GM23338 (cell line): Measurements from ENCODE around the gene ZFP36. TPM values are rescaled to one million over a fixed set of nuclear protein-coding genes. Genes with fewer than 3 reads are reported as not detected.

ENCODE experiments used
- ATAC-seq: fragments of 200-7000 bp; cut with Tn5 transposase; 3 replicates; pipeline ENCODE4 v1.9.1; 2020
- DNase-seq: peaks from one replicate; pipeline ENCODE4 v3.0.0-alpha.2; 2015; ENCODE audit warnings: low spot score
- H2AFZ ChIP-seq: fragments of 200-600 bp; sonication (generic); 2 replicates; pipeline ENCODE4 v1.8.0; 2016; ENCODE audit warnings: antibody characterized with exemption, mild to moderate bottlenecking, moderate library complexity
- H3F3A ChIP-seq: fragments of 200-600 bp; sonication (generic); replicated peaks from 2 replicates; pipeline ENCODE4 v1.8.0; 2017; ENCODE audit warnings: antibody characterized with exemption, mixed run types, low read depth
- H3K27ac ChIP-seq: fragments of 200-600 bp; sonication (generic); 2 replicates; pipeline ENCODE4 v1.6.1; 2016; ENCODE audit warnings: low read depth
- H3K27me3 ChIP-seq: fragments of 200-600 bp; sonication (generic); 2 replicates; pipeline ENCODE4 v1.8.0; 2016; ENCODE audit warnings: mild to moderate bottlenecking, mixed run types, moderate library complexity; ENCODE audit not compliant: insufficient read depth
- H3K36me3 ChIP-seq: fragments of 200-600 bp; sonication (generic); 2 replicates; pipeline ENCODE4 v1.8.0; 2016; ENCODE audit warnings: mild to moderate bottlenecking; ENCODE audit not compliant: insufficient read depth
- H3K4me1 ChIP-seq: fragments of 200-600 bp; sonication (generic); 2 replicates; pipeline ENCODE4 v1.8.0; 2016; ENCODE audit warnings: mild to moderate bottlenecking, moderate library complexity; ENCODE audit not compliant: insufficient read depth
- H3K4me2 ChIP-seq: fragments of 200-600 bp; sonication (generic); 2 replicates; pipeline ENCODE4 v1.7.1; 2017; ENCODE audit warnings: mixed run types
- H3K4me3 ChIP-seq: fragments of 200-600 bp; sonication (generic); 2 replicates; pipeline ENCODE4 v1.6.1; 2016; ENCODE audit warnings: mixed run types
- H3K79me2 ChIP-seq: fragments of 200-600 bp; sonication (generic); replicated peaks from 2 replicates; pipeline ENCODE4 v1.8.0; 2017; ENCODE audit warnings: mild to moderate bottlenecking; ENCODE audit not compliant: insufficient read depth
- H3K9me2 ChIP-seq: fragments of 200-600 bp; sonication (generic); 2 replicates; pipeline ENCODE4 v1.8.0; 2017; ENCODE audit not compliant: insufficient read depth
- H4K20me1 ChIP-seq: fragments of 200-600 bp; sonication (generic); replicated peaks from 2 replicates; pipeline ENCODE4 v1.8.0; 2017; ENCODE audit warnings: mild to moderate bottlenecking; ENCODE audit not compliant: insufficient read depth
- H3K27ac Mint-ChIP-seq: 2 replicates; pipeline ENCODE4 v1.8.0; 2020; ENCODE audit warnings: inconsistent platforms, mild to moderate bottlenecking, moderate library complexity, mixed read lengths
- H3K27me3 Mint-ChIP-seq: 3 replicates; pipeline ENCODE4 v1.8.0; 2022; ENCODE audit warnings: low read depth, mild to moderate bottlenecking, moderate library complexity, mixed read lengths, inconsistent platforms; ENCODE audit not compliant: insufficient read depth, poor library complexity
- H3K36me3 Mint-ChIP-seq: 3 replicates; pipeline ENCODE4 v1.8.0; 2021; ENCODE audit warnings: low read depth, mild to moderate bottlenecking, inconsistent platforms, moderate library complexity, mixed read lengths
- H3K4me1 Mint-ChIP-seq: 3 replicates; pipeline ENCODE4 v1.8.0; 2020; ENCODE audit warnings: mild to moderate bottlenecking, inconsistent platforms, mixed read lengths
- H3K4me3 Mint-ChIP-seq: 3 replicates; pipeline ENCODE4 v1.8.0; 2021; ENCODE audit warnings: moderate library complexity, mild to moderate bottlenecking, inconsistent platforms, mixed read lengths
- H3K9me3 Mint-ChIP-seq: 3 replicates; pipeline ENCODE4 v1.8.0; 2020; ENCODE audit warnings: moderate library complexity, mild to moderate bottlenecking, inconsistent platforms, mixed read lengths
- CREB1 ChIP-seq: fragments of 250-450 bp; sonication (Bioruptor Pico); IDR thresholded peaks from 2 replicates; pipeline ENCODE4 v1.5.0; 2020; ENCODE audit warnings: low read depth, mild to moderate bottlenecking, moderate library complexity
- CTCF ChIP-seq, 2 experiments: fragments of 200-600 bp in 1 of 2; sonication (generic) in 1 of 2; conservative IDR thresholded peaks; 2 replicates each; pipeline versions ENCODE4 v1.5.1 to v1.6.1; 2016 to 2017; ENCODE audit warnings: antibody characterized with exemption in 2 of 2, low read depth in 2 of 2, mild to moderate bottlenecking in 2 of 2, moderate library complexity in 1 of 2
- ETS1 ChIP-seq: IDR thresholded peaks from 2 replicates; pipeline ENCODE4 v1.6.1; 2016; ENCODE audit warnings: antibody characterized with exemption
- EZH2 ChIP-seq: fragments of 200-600 bp; sonication (generic); IDR thresholded peaks from one replicate; pipeline ENCODE4 v1.8.0; 2017; ENCODE audit warnings: antibody characterized with exemption, mild to moderate bottlenecking, low read depth; ENCODE audit not compliant: unreplicated experiment
- EZH2phosphoT487 ChIP-seq: fragments of 200-600 bp; sonication (generic); IDR thresholded peaks from one replicate; pipeline ENCODE4 v1.8.1; 2018; ENCODE audit warnings: antibody characterized with exemption; ENCODE audit not compliant: unreplicated experiment
- JUNB ChIP-seq: IDR thresholded peaks from one replicate; pipeline ENCODE4 v1.6.1; 2016; ENCODE audit warnings: antibody characterized with exemption; ENCODE audit not compliant: unreplicated experiment
- NANOG ChIP-seq: IDR thresholded peaks from 2 replicates; pipeline ENCODE4 v1.6.1; 2016; ENCODE audit warnings: antibody characterized with exemption, borderline replicate concordance
- POLR2AphosphoS5 ChIP-seq: IDR thresholded peaks from 2 replicates; pipeline ENCODE4 v1.6.1; 2016; ENCODE audit warnings: antibody characterized with exemption, low read depth
- REST ChIP-seq: IDR thresholded peaks from one replicate; pipeline ENCODE4 v1.6.1; 2018; ENCODE audit warnings: antibody characterized with exemption; ENCODE audit not compliant: unreplicated experiment
- STAT1 ChIP-seq: IDR thresholded peaks from one replicate; pipeline ENCODE4 v1.6.1; 2016; ENCODE audit warnings: antibody characterized with exemption; ENCODE audit not compliant: unreplicated experiment
- ZNF114 ChIP-seq: fragments of 250-450 bp; sonication (Bioruptor Pico); IDR thresholded peaks from 2 replicates; pipeline ENCODE4 v1.5.0; 2020; ENCODE audit warnings: mild to moderate bottlenecking, moderate library complexity
- ZNF331 ChIP-seq: fragments of 250-450 bp; sonication (Bioruptor Pico); IDR thresholded peaks from 2 replicates; pipeline ENCODE4 v1.5.0; 2020; ENCODE audit warnings: low read depth, mild to moderate bottlenecking, moderate library complexity
- ZNF462 ChIP-seq: fragments of 250-450 bp; sonication (Bioruptor Pico); IDR thresholded peaks from 2 replicates; pipeline ENCODE4 v1.5.0; 2020; ENCODE audit warnings: mild to moderate bottlenecking, moderate library complexity
- polyA plus RNA-seq: library from polyadenylated mRNA; unstranded; fragments of >200 nt; fragmentation: Nextera tagmentation; extraction: Ambion mirVana; gene quantifications from 2 replicates; pipeline ENCODE4 v1.2.1, GENCODE V29; 2016
- total RNA-seq: library from RNA; depleted of rRNA; stranded (reverse); fragments of >200 nt; shearing (Covaris generic); gene quantifications from 2 replicates; pipeline ENCODE4 v1.2.3, GENCODE V29; 2014

Gene ZFP36
- total and polyA plus RNA-seq, 2 experiments from 2014 or later: 9.5 to 27.5 TPM

GRCh38 chr19:39362682-39363657 lies 43.7 kb upstream of the ZFP36 start:
- no peaks in the 10 kb centered on the region for H3K4me1 Mint-ChIP-seq
- no peak overlapping the region for H3K27ac ChIP-seq
- H3K27me3 Mint-ChIP-seq: peaks cover 7% of the 10 kb centered on the region
- H3K4me3 ChIP-seq: no peak overlapping the region
- H3K4me3 Mint-ChIP-seq: no peak overlapping the region
- no peaks in the 10 kb centered on the region for H3K4me1 ChIP-seq
- no peak overlapping the region for H3K4me2 ChIP-seq
- H3K27ac Mint-ChIP-seq: no peak overlapping the region
- H3K36me3 Mint-ChIP-seq: peaks cover 51% of the 10 kb centered on the region
- peaks cover 13% of the 10 kb centered on the region for H3K36me3 ChIP-seq
- no peaks in the 10 kb centered on the region for H3K79me2 ChIP-seq
- H3K9me2 ChIP-seq: no peaks in the 10 kb centered on the region
- no peak for ATAC-seq
- peaks cover 6% of the 10 kb centered on the region; the same call in 1 of the 2 replicates for H3F3A ChIP-seq
- no peak for TF ChIP-seq NANOG
- TF ChIP-seq ZNF114 (CRISPR knock-in tag): no peak
- no peak for TF ChIP-seq ETS1
- no peak for TF ChIP-seq ZNF462 (CRISPR knock-in tag)
- TF ChIP-seq POLR2AphosphoS5: no peak
- TF ChIP-seq EZH2: no peak
- no peak for TF ChIP-seq JUNB
- TF ChIP-seq CTCF (conservative IDR thresholded peaks at IDR 0.05; ENCODE audit: low read depth in 2 of 2): no peak
- TF ChIP-seq CREB1 (CRISPR knock-in tag): no peak
- no peak for TF ChIP-seq REST
- no peak for TF ChIP-seq STAT1
- TF ChIP-seq EZH2phosphoT487: no peak
- TF ChIP-seq ZNF331 (CRISPR knock-in tag): no peak
- no peak for DNase-seq
- H3K27me3 ChIP-seq: no peaks in the 10 kb centered on the region
- H4K20me1 ChIP-seq: peaks cover 15% of the 10 kb centered on the region
- no peaks in the 10 kb centered on the region for H3K9me3 Mint-ChIP-seq
- H2AFZ ChIP-seq: no peak overlapping the region
